Muscle layer of colon (tissue), 2 donors: Measurements from ENCODE around the gene RGMB.

Experiments used
- H3K27ac ChIP-seq: one replicate; pipeline ENCODE4 v1.7.0; 2013; ENCODE audit warnings: low read depth, mild to moderate bottlenecking, low read length, moderate library complexity
- H3K27me3 ChIP-seq, 2 donors: one replicate each; pipeline ENCODE4 v1.7.0; 2013; ENCODE audit warnings: low read length in 2 of 2, mild to moderate bottlenecking in 2 of 2; ENCODE audit not compliant: insufficient read depth in 2 of 2, control insufficient read depth in 1 of 2
- H3K36me3 ChIP-seq: one replicate; pipeline ENCODE4 v1.7.0; 2013; ENCODE audit warnings: mild to moderate bottlenecking, low read length; ENCODE audit not compliant: insufficient read depth
- H3K4me1 ChIP-seq: one replicate; pipeline ENCODE4 v1.7.0; 2013; ENCODE audit warnings: mild to moderate bottlenecking, low read length; ENCODE audit not compliant: insufficient read depth
- H3K4me3 ChIP-seq, 2 donors: one replicate each; pipeline ENCODE4 v1.7.0; 2013; ENCODE audit warnings: low read length in 2 of 2, low read depth in 1 of 2, mild to moderate bottlenecking in 1 of 2, moderate library complexity in 1 of 2
- H3K9ac ChIP-seq: one replicate; pipeline ENCODE4 v1.7.0; 2013; ENCODE audit warnings: low read length
- H3K9me3 ChIP-seq: one replicate; pipeline ENCODE4 v1.7.0; 2013; ENCODE audit warnings: mild to moderate bottlenecking, low read length
- donor health status: abdominal sarcoma.
- donor health status: Adenocarcinoma of cecum.

Gene RGMB

GRCh38 chr5:98769210-98769958 lies 4.1 kb upstream of the RGMB start:
- H3K4me1 ChIP-seq: peaks cover 12% of the 10 kb centered on the region
- no peaks in the 10 kb centered on the region for H3K9me3 ChIP-seq
- peak overlapping the region; percentile 77 for H3K27ac ChIP-seq
- peak overlapping the region; percentile 55 for H3K9ac ChIP-seq
- H3K36me3 ChIP-seq: no peaks in the 10 kb centered on the region
- H3K4me3 ChIP-seq: peak overlapping the region; percentile 72 to 87
- H3K27me3 ChIP-seq: no peaks in the 10 kb centered on the region

GRCh38 chr5:98769959-98770208 lies 3.6 kb upstream of the RGMB start:
- Histone ChIP-seq H3K4me3 (peak overlapping the region; percentile 72 to 87), H3K36me3 (no peaks in the 10 kb centered on the region), H3K4me1 (peaks cover 12% of the 10 kb centered on the region), H3K27me3 (no peaks in the 10 kb centered on the region), H3K9ac (peak overlapping the region; percentile 55), H3K9me3 (no peaks in the 10 kb centered on the region), H3K27ac (peak overlapping the region; percentile 77)

- peak overlapping the region; percentile 77 for H3K27ac ChIP-seq
- H3K9ac ChIP-seq: peak overlapping the region; percentile 55
- H3K36me3 ChIP-seq: no peaks in the 10 kb centered on the region
- H3K4me3 ChIP-seq: peak overlapping the region; percentile 72 to 87
- H3K4me1 ChIP-seq: peaks cover 17% of the 10 kb centered on the region
- no peaks in the 10 kb centered on the region for H3K27me3 ChIP-seq
- no peaks in the 10 kb centered on the region for H3K9me3 ChIP-seq
Measured at GRCh38 chr5:98770209-98770910, 3.1 kb upstream of the RGMB start.

- Histone ChIP-seq H3K36me3 (no peaks in the 10 kb centered on the region), H3K4me1 (peaks cover 23% of the 10 kb centered on the region), H3K9ac (peak overlapping the region; percentile 55), H3K27ac (peak overlapping the region; percentile 77), H3K9me3 (no peaks in the 10 kb centered on the region), H3K27me3 (no peaks in the 10 kb centered on the region), H3K4me3 (peak overlapping the region; percentile 72 to 87)
Measured at GRCh38 chr5:98770911-98771322, 2.5 kb upstream of the RGMB start.

GRCh38 chr5:98771382-98772109 lies 1.9 kb upstream of the RGMB start:
- Histone ChIP-seq H3K9me3 (no peaks in the 10 kb centered on the region), H3K4me3 (peak overlapping the region; percentile 22 to 87), H3K36me3 (no peaks in the 10 kb centered on the region), H3K4me1 (peaks cover 25% of the 10 kb centered on the region), H3K27ac (peak overlapping the region; percentile 65), H3K9ac (peak overlapping the region; percentile 55), H3K27me3 (no peaks in the 10 kb centered on the region)

GRCh38 chr5:98772415-98773213 lies 849 bp upstream of the RGMB start:
- H3K27ac ChIP-seq: peak overlapping the region; percentile 64
- peaks cover 25% of the 10 kb centered on the region for H3K4me1 ChIP-seq
- no peaks in the 10 kb centered on the region for H3K27me3 ChIP-seq
- no peaks in the 10 kb centered on the region for H3K9me3 ChIP-seq
- no peaks in the 10 kb centered on the region for H3K36me3 ChIP-seq
- peak overlapping the region; percentile 39 for H3K9ac ChIP-seq
- H3K4me3 ChIP-seq: peak overlapping the region; percentile 31 to 81

GRCh38 chr5:98773214-98773463 lies 324 bp upstream of the RGMB start:
- H3K4me3 ChIP-seq: peak overlapping the region; percentile 31 to 81
- H3K27me3 ChIP-seq: no peaks in the 10 kb centered on the region
- peaks cover 25% of the 10 kb centered on the region for H3K4me1 ChIP-seq
- H3K36me3 ChIP-seq: no peaks in the 10 kb centered on the region
- no peaks in the 10 kb centered on the region for H3K9me3 ChIP-seq
- peak overlapping the region; percentile 39 for H3K9ac ChIP-seq
- peak overlapping the region; percentile 64 for H3K27ac ChIP-seq

GRCh38 chr5:98774192-98775033 lies 950 bp downstream of the RGMB start:
- Histone ChIP-seq H3K27ac (peak overlapping the region; percentile 94), H3K9ac (peak overlapping the region; percentile 70), H3K36me3 (no peaks in the 10 kb centered on the region), H3K4me1 (peaks cover 25% of the 10 kb centered on the region), H3K4me3 (peak overlapping the region; percentile 81 to 90), H3K27me3 (no peaks in the 10 kb centered on the region), H3K9me3 (no peaks in the 10 kb centered on the region)

GRCh38 chr5:98775246-98776065 lies 2.0 kb downstream of the RGMB start:
- peak overlapping the region; percentile 94 for H3K27ac ChIP-seq

GRCh38 chr5:98776066-98776705 lies 2.7 kb downstream of the RGMB start:
- Histone ChIP-seq H3K9ac (no peak overlapping the region), H3K4me1 (peaks cover 25% of the 10 kb centered on the region), H3K27me3 (no peaks in the 10 kb centered on the region), H3K36me3 (peaks cover 12% of the 10 kb centered on the region), H3K9me3 (no peaks in the 10 kb centered on the region), H3K4me3 (peak overlapping the region; percentile 3 to 81), H3K27ac (peak overlapping the region; percentile 94)

More at GRCh38 chr5:98775246-98776065, 2.0 kb downstream of the RGMB start:
- no peaks in the 10 kb centered on the region for H3K27me3 ChIP-seq
- H3K9ac ChIP-seq: peak overlapping the region; percentile 70
- H3K4me1 ChIP-seq: peaks cover 25% of the 10 kb centered on the region
- peaks cover 4% of the 10 kb centered on the region for H3K36me3 ChIP-seq
- no peaks in the 10 kb centered on the region for H3K9me3 ChIP-seq
- peak overlapping the region; percentile 81 to 90 for H3K4me3 ChIP-seq
